Uterus (tissue), 2 donors: ENCODE results near the gene HOXB7.

ENCODE experiments used
- POLR2A ChIP-seq, 2 donors: fragments of 450-650 bp; IDR thresholded peaks; one replicate each; pipeline ENCODE4 v1.6.1; 2016; ENCODE audit warnings: antibody characterized with exemption in 2 of 2, mild to moderate bottlenecking in 1 of 2, moderate library complexity in 1 of 2
- TF ChIP-seq, protein P1 (sequence below), 4 experiments: fragments of 200-600 bp in 2 of 4; fragments of 450-650 bp in 2 of 4; sonication (generic) in 2 of 4; IDR thresholded peaks; one replicate each; pipeline ENCODE4 v1.5.1; 2016 to 2019; ENCODE audit warnings: antibody characterized with exemption in 4 of 4, mild to moderate bottlenecking in 2 of 4, moderate library complexity in 1 of 4

DNA sequence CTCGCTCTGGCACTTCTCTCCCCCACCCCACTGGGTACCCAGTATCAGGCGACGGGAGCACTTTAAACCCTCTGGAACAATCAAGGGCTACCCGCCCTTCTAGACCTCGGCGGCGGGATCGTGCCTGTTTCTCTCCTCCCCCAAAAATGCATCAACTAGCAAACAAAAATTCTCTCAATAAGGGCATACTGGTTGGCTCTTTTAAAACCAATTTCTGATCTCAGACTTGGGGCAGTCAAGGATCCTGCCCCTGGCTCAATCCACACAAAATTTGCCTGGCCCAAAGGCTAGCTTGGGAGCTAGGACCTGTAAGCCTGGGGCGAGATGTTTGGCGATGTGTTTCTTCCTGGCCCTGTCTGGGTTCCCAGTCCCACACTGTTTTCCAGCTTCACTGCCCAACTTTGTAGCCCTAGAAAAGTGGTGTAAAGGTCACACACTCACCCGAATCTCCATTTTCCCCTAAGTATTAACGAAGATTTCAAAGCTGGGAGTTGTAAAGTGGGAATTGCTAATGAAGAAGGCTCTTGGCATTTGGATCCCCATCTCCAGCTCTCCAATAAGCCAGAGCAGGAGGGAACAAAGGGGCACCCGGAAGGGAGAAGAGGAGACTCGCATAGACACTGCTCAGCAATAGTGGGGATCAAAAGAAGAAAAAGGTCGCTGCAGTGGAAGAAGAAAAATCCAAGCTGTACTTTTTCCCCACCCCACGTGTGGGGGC, 51.5 kb downstream of the HOXB7 start:
- TF ChIP-seq, protein P1, sequence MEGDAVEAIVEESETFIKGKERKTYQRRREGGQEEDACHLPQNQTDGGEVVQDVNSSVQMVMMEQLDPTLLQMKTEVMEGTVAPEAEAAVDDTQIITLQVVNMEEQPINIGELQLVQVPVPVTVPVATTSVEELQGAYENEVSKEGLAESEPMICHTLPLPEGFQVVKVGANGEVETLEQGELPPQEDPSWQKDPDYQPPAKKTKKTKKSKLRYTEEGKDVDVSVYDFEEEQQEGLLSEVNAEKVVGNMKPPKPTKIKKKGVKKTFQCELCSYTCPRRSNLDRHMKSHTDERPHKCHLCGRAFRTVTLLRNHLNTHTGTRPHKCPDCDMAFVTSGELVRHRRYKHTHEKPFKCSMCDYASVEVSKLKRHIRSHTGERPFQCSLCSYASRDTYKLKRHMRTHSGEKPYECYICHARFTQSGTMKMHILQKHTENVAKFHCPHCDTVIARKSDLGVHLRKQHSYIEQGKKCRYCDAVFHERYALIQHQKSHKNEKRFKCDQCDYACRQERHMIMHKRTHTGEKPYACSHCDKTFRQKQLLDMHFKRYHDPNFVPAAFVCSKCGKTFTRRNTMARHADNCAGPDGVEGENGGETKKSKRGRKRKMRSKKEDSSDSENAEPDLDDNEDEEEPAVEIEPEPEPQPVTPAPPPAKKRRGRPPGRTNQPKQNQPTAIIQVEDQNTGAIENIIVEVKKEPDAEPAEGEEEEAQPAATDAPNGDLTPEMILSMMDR (IDR thresholded peaks at IDR 0.05), result no peak
- TF ChIP-seq POLR2A (IDR thresholded peaks at IDR 0.05), result no peak
